Ureter (tissue), 1 donor: ENCODE data around the gene CPM. TPM values are rescaled to one million over a fixed set of nuclear protein-coding genes. Genes with fewer than 3 reads are reported as not detected.
"Not testable (repeated sequence)": the region's sequence is repeated elsewhere in the genome, so short reads cannot be mapped to it uniquely, and the experiment has no call there.

Experiments used
- DNase-seq: peaks from one replicate; pipeline ENCODE4 v3.0.0-alpha.2; 2020; ENCODE audit warnings: low spot score
- total RNA-seq: library from RNA; stranded (reverse); gene quantifications from one replicate; pipeline ENCODE4 v1.2.4, GENCODE V29; 2023
- donor health status: DM: yes; HTN: yes; CAD: no.

CPM gene
- total RNA-seq, 1 donor from 2014 or later = 35.4 TPM

GRCh38 chr12:68807274-68807575 is 125.7 kb downstream of the CPM start:
- DNase-seq = not testable (repeated sequence)

GRCh38 chr12:68806488-68807237 is 126.3 kb downstream of the CPM start:
- peak; percentile 35 for DNase-seq

- DNase-seq = peak; percentile 20
Measured at GRCh38 chr12:68805592-68806120, 127.3 kb downstream of the CPM start.

DNA sequence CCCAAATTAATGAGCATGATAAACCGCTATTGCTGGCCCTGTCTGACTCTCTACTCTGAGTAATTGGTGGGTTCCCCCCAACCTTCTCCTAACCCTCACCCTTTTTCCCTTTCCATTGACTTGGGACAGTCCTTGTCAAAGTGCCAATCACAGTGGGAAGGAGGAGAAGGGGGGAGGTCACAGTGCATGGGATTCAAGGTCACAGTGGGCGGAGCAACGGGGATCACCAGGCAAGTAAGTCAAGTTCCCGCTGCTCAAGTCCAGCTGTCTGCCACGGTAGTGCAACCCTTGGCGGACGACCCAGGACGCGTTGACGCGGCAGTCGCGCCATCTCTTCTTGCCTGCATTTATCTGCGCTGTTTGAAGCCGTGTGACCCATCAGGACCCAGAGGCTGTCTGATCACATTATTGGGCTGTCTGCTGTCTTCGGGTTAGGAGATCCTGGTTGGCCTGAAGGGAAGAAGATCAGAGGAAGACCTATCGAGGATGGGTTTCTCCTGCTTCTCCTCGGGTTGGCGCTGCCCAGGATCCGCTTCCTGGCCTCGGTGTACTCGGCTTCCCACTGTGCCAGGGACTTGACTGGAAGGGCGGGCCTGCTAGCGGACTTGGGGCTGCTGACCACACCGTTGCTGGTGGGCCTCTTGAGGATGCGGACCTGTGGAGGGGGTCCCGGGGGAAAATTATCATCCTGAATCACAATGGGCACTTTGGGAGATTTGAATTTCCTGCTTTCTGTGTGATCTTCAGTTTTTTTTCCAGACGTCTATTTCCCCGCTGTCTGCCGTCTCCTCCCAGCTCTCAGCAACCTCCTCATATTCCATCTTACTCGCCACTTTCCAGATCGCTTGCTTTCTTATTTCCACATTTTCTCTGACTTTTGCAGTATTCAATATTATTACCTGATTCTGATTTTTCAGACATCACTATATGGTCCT is 128.0 kb downstream of the CPM start:
- no peak for DNase-seq

GRCh38 chr12:68803948-68804656 is 128.9 kb downstream of the CPM start:
- DNase-seq = peak; percentile 17

DNA sequence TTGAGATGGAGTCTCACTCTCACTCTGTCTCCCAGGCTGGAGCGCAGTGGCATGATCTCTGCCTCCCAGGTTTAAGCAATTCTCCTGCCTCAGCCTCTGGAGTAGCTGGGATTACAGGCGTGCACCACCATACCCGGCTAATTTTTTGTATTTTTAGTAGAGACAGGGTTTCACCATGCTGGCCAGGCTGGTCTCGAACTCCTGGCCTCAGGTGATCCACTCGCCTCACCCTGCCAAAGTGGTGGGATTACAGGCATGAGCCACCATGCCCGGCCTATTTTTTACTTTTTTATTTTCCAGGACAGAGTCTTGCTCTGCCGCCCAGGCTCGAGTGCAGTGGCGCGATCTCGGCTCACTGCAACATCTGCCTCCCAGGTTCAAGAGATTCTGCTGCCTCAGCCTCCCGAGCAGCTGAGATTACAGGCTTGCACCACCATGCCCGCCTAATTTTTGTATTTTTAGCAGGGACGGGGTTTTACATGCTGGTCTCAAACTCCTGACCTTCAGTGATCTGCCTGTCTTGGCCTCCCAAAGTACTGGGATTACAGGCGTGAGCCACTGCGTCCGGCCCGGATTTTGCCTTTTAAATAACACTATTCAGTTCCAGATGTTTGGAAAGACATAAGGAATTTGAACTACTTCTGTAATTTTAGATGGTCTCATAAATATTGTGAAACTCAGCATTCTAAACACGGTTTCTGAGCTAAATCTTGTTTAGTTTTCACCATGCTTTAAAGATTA is 129.9 kb downstream of the CPM start:
- peak; percentile 39 for DNase-seq

DNA sequence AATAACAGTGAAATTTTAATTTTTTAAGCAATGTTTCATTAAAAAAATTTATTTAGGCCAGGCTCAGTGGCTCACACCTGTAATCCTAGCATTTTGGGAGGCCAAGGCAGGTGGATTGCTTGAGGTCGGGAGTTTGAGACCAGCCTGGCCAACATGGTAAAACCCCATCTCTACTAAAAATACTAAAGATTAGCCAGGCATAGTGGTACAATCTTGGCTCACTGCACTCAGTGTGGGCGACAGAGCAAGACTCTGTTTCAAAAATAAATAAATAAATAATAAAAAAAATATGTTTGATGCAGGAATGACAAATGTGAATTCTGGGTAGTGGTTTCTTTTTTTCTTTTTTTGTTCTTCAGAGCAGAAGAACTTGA is 130.6 kb downstream of the CPM start:
- DNase-seq = peak; percentile 17

Other genes starting within 250 kb of the CPM start
- 37.9 TPM for gene NUP107, start 246.2 kb downstream of the CPM start, total RNA-seq
- gene SLC35E3, start 187.0 kb downstream of the CPM start, total RNA-seq = 13.4 TPM
- gene MDM2, start 125.0 kb downstream of the CPM start, total RNA-seq = 140 TPM